B cell (primary cell): ENCODE data around the gene TOPBP1. TPM values are rescaled to one million over a fixed set of nuclear protein-coding genes. Genes with fewer than 3 reads are reported as not detected.

Experiments
- ATAC-seq: fragments of 200-7000 bp; cut with Tn5 transposase; one replicate; pipeline ENCODE4 v1.10.0; 2021; ENCODE audit warnings: low read depth, mild to moderate bottlenecking, moderate number of reproducible peaks, moderate library complexity
- CTCF ChIA-PET: fragments of 350-600 bp; sonication (Branson Sonifier 250); formaldehyde crosslinking; loops from one replicate; lab custom pipeline; 2021; ENCODE audit warnings: antibody characterized with exemption, inconsistent platforms; lab: Charles Lee
- POLR2A ChIA-PET: fragments of 350-600 bp; sonication (Branson Sonifier 250); formaldehyde crosslinking; loops from one replicate; lab custom pipeline; 2021; ENCODE audit warnings: antibody characterized with exemption; lab: Charles Lee
- DNase-seq: peaks from one replicate; pipeline ENCODE4 v3.0.0; 2013
- H2AFZ ChIP-seq: 2 replicates; pipeline ENCODE4 v1.6.1; 2012; ENCODE audit warnings: mild to moderate bottlenecking, low read depth, low read length; ENCODE audit not compliant: insufficient read depth, poor library complexity, severe bottlenecking
- H3K27ac ChIP-seq, 2 donors: 1 replicate in 1 of 2; 2 replicates in 1 of 2; pipeline ENCODE4 v1.5.1; 2012 to 2013; ENCODE audit warnings: low read length in 2 of 2, mild to moderate bottlenecking in 2 of 2, moderate library complexity in 1 of 2
- H3K27me3 ChIP-seq, 4 experiments: fragments of 200-600 bp in 1 of 4; sonication (generic) in 1 of 4; replicated peaks in 1 of 4; 1 replicate in 2 of 4; 2 replicates in 2 of 4; pipeline versions ENCODE4 v1.6.1 to v1.7.0; 2013 to 2016; ENCODE audit warnings: low read length in 3 of 4, mild to moderate bottlenecking in 2 of 4, mixed read lengths in 1 of 4, moderate library complexity in 1 of 4; ENCODE audit not compliant: insufficient read depth in 4 of 4, control insufficient read depth in 3 of 4; ENCODE audit errors: control extremely low read depth in 1 of 4
- H3K36me3 ChIP-seq, 2 experiments: replicated peaks in 1 of 2; 1 replicate in 1 of 2; 2 replicates in 1 of 2; pipeline versions ENCODE4 v1.6.1 to v1.7.1; 2013; ENCODE audit warnings: low read length in 1 of 2; ENCODE audit not compliant: insufficient read depth in 2 of 2, control insufficient read depth in 1 of 2; ENCODE audit errors: control extremely low read depth in 1 of 2, extremely low read depth in 1 of 2
- H3K4me1 ChIP-seq, 2 donors: fragments of 200-600 bp in 1 of 2; sonication (generic) in 1 of 2; 1 replicate in 1 of 2; 2 replicates in 1 of 2; pipeline versions ENCODE4 v1.5.1 to v1.6.1; 2013 to 2017; ENCODE audit warnings: low read length in 2 of 2; ENCODE audit not compliant: control insufficient read depth in 2 of 2, insufficient read depth in 2 of 2
- H3K4me2 ChIP-seq: replicated peaks from 2 replicates; pipeline ENCODE3; 2012; ENCODE audit warnings: mild to moderate bottlenecking, low read depth, low read length; ENCODE audit not compliant: poor library complexity, severe bottlenecking
- H3K4me3 ChIP-seq, 5 experiments: fragments of 200-600 bp in 1 of 5; sonication (generic) in 1 of 5; 1 replicate in 3 of 5; 2 replicates in 2 of 5; pipeline versions ENCODE4 v1.5.1 to v1.7.0; 2011 to 2016; ENCODE audit warnings: low read length in 4 of 5, mild to moderate bottlenecking in 4 of 5, low read depth in 2 of 5, control low read depth in 1 of 5, moderate library complexity in 1 of 5; ENCODE audit not compliant: insufficient read depth in 1 of 5; ENCODE audit errors: control extremely low read depth in 1 of 5, extremely low read depth in 1 of 5
- H3K79me2 ChIP-seq: fragments of 200-600 bp; sonication (generic); one replicate; pipeline ENCODE4 v1.6.0; 2016; ENCODE audit warnings: low read length; ENCODE audit not compliant: control insufficient read depth, insufficient read depth
- H3K9ac ChIP-seq: fragments of 200-600 bp; sonication (generic); 2 replicates; pipeline ENCODE4 v1.6.1; 2017; ENCODE audit warnings: mild to moderate bottlenecking, low read length, moderate library complexity
- H3K9me3 ChIP-seq, 3 donors: one replicate each; pipeline versions ENCODE4 v1.6.1 to v1.7.1; 2013; ENCODE audit warnings: low read length in 2 of 3; ENCODE audit not compliant: control insufficient read depth in 2 of 3, insufficient read depth in 1 of 3; ENCODE audit errors: control extremely low read depth in 1 of 3
- H4K20me1 ChIP-seq: 2 replicates; pipeline ENCODE4 v1.6.0; 2012; ENCODE audit warnings: mild to moderate bottlenecking, low read length; ENCODE audit not compliant: insufficient read depth, control insufficient read depth, poor library complexity, severe bottlenecking
- H3K27ac Mint-ChIP-seq: one replicate; pipeline ENCODE4 v1.8.0; 2021; ENCODE audit warnings: mixed read lengths
- H3K27me3 Mint-ChIP-seq: one replicate; pipeline ENCODE4 v1.8.0; 2021; ENCODE audit warnings: mixed read lengths
- H3K4me1 Mint-ChIP-seq: one replicate; pipeline ENCODE4 v1.8.0; 2021; ENCODE audit warnings: mixed read lengths
- H3K4me3 Mint-ChIP-seq: one replicate; pipeline ENCODE4 v1.8.0; 2021; ENCODE audit warnings: mixed read lengths
- H3K9me3 Mint-ChIP-seq: one replicate; pipeline ENCODE4 v1.8.0; 2022; ENCODE audit warnings: mixed read lengths; ENCODE audit not compliant: insufficient read depth
- CTCF ChIP-seq: fragments of 200-600 bp; IDR thresholded peaks from one replicate; pipeline ENCODE4 v1.8.0; 2022; ENCODE audit warnings: antibody characterized with exemption, mild to moderate bottlenecking
- EZH2 ChIP-seq: IDR thresholded peaks from 2 replicates; pipeline ENCODE4 v1.6.1; 2012; ENCODE audit warnings: borderline replicate concordance, low read depth, mild to moderate bottlenecking, moderate library complexity, low read length; ENCODE audit not compliant: insufficient read depth, poor library complexity, severe bottlenecking
- WGBS: methylation state at CpG from one replicate; pipeline ENCODE4 v1.1.5; 2013; ENCODE audit warnings: missing lambda C conversion rate; ENCODE audit not compliant: insufficient coverage; 5-methylcytosine and 5-hydroxymethylcytosine counted together
- intact Hi-C: fragments of 100-400 bp; cut with micrococcal nuclease; formaldehyde crosslinking; loops from one replicate; pipeline ENCODE4 v1.10.0; 2022
- polyA plus RNA-seq: library from polyadenylated mRNA; depleted of rRNA; stranded (reverse); fragments of >200 nt; gene quantifications from 2 replicates; pipeline ENCODE4 v1.2.3, GENCODE V29; 2012
- total RNA-seq, 2 donors: library from RNA; stranded (reverse); fragments of 120-200 nt in 1 of 2; gene quantifications; 1 replicate in 1 of 2; 2 replicates in 1 of 2; pipeline versions ENCODE4 v1.2.3 to v1.2.4, GENCODE V29; 2013 to 2022

Gene TOPBP1
- total and polyA plus RNA-seq, 2 donors (not counting 1 experiment from before 2014, with no cell fraction given) = 34.2 to 53.7 TPM

DNA sequence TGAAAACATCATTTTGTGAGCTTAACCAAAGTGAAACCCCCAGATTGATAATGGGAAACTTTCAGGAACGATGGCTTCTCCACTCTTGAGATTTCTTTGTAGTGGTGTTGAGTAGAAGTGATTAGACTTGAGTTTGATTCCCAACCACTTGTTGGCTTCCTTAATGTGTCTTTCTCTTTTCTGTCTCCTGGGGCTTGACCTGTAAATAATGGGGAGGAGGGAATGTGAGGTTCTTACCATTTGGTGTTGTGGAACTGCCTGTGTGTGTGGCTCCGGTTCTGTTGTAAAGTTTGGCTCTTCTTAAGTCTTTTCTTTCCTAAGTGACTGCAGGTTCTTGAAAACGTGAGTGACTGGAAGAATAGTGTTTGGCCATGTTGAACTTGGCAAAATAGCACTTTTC lies 85.6 kb downstream of the TOPBP1 start:
- no peak for TF ChIP-seq CTCF
- no peak for TF ChIP-seq EZH2
- H3K4me2 ChIP-seq = peak overlapping the region; percentile 89
- peaks cover 44 to 50% of the 10 kb centered on the region in 2 donors for H3K4me1 ChIP-seq
- H3K9me3 ChIP-seq = no peaks in the 10 kb centered on the region
- POLR2A ChIA-PET = interaction anchor here (0.7 kb wide), 1 partner anchor 85 kb away, joined by 5 read pairs; the partner anchor contains the start of gene TOPBP1
- Mint-ChIP-seq H3K27ac (peak overlapping the region; percentile 76), H3K9me3 (no peaks in the 10 kb centered on the region), H3K27me3 (no peaks in the 10 kb centered on the region), H3K4me3 (peak overlapping the region; percentile 94), H3K4me1 (peaks cover 68% of the 10 kb centered on the region)
- no peak overlapping the region for H2AFZ ChIP-seq
- peak overlapping the region; percentile 4 for H3K9ac ChIP-seq
- H3K27me3 ChIP-seq = no peaks in the 10 kb centered on the region
- H3K27ac ChIP-seq = no peak overlapping the region
- DNase-seq (no peak), ATAC-seq (no peak)
- H4K20me1 ChIP-seq = peaks cover 55% of the 10 kb centered on the region
- CTCF ChIA-PET = interaction anchor here (1.5 to 9.4 kb wide), 3 partner anchors 85 to 138 kb away, joined by 5 to 81 read pairs (median 5); no protein-coding TSS in a partner anchor
- H3K4me3 ChIP-seq = peak overlapping the region in 1 of 5 experiments; percentile 6
- H3K79me2 ChIP-seq = peaks cover 66% of the 10 kb centered on the region
- peaks cover 8 to 46% of the 10 kb centered on the region in 2 experiments for H3K36me3 ChIP-seq
- 60% methylated on average over 2 of the region's 3 CpGs for WGBS
- intact Hi-C loops = loop anchor here (10.0 kb wide), 1 partner anchor 669 kb away; no protein-coding TSS in a partner anchor

DNA sequence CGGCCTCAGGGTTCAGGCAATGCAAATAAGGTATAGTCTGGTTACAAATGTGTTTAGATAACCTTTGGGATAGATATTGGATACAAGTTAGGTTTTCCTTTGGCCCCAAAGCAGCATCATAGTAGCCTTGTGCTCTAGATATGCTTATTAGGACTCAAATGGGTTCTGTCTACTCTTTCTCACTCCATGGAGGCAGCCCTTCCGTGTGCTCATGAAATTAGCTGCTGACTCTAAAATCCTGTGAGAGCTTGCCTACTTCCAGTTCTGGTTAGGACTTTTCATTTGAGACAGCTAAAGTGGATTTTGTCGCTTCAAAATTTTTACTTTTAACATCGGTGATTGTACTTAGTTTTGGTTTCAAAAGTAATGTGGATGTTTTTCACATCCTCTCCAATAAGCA lies 86.7 kb downstream of the TOPBP1 start:
- H3K27me3 ChIP-seq = no peaks in the 10 kb centered on the region
- ATAC-seq (no peak), DNase-seq (peak; percentile 29)
- peak overlapping the region; percentile 94 for H3K4me3 Mint-ChIP-seq
- H3K9ac ChIP-seq = peak overlapping the region; percentile 78
- intact Hi-C loops = loop anchor here (10.0 kb wide), 1 partner anchor 670 kb away; no protein-coding TSS in a partner anchor
- no peak for TF ChIP-seq EZH2
- no peak for TF ChIP-seq CTCF
- POLR2A ChIA-PET = interaction anchor here (0.6 to 2.8 kb wide), 7 partner anchors 63 to 852 kb away, joined by 3 to 18 read pairs (median 7); no protein-coding TSS in a partner anchor
- peak overlapping the region; percentile 56 to 80 for H3K27ac ChIP-seq
- CTCF ChIA-PET = interaction anchor here (0.6 to 9.4 kb wide), 10 partner anchors 20 to 231 kb away, joined by 3 to 81 read pairs (median 5); no protein-coding TSS in a partner anchor
- peak overlapping the region; percentile 58 for H2AFZ ChIP-seq
- peak overlapping the region; percentile 93 for H3K27ac Mint-ChIP-seq
- peaks cover 55% of the 10 kb centered on the region for H3K79me2 ChIP-seq
- no peaks in the 10 kb centered on the region for H3K9me3 ChIP-seq
- peaks cover 47 to 56% of the 10 kb centered on the region in 2 donors for H3K4me1 ChIP-seq
- peaks cover 8 to 39% of the 10 kb centered on the region in 2 experiments for H3K36me3 ChIP-seq
- 20% methylated on average over 2 of the region's 4 CpGs for WGBS
- peak overlapping the region; percentile 89 for H3K4me2 ChIP-seq
- peaks cover 45% of the 10 kb centered on the region for H4K20me1 ChIP-seq
- H3K27me3 Mint-ChIP-seq = no peaks in the 10 kb centered on the region
- peak overlapping the region; percentile 64 to 96 (median 78) for H3K4me3 ChIP-seq
- peaks cover 75% of the 10 kb centered on the region for H3K4me1 Mint-ChIP-seq
- no peaks in the 10 kb centered on the region for H3K9me3 Mint-ChIP-seq
